HEK293 (cell line): ENCODE data around the gene CACNA1C.

Experiments
- ZBTB1 ChIP-seq: fragments of 450-650 bp; formaldehyde crosslinking; IDR thresholded peaks from 2 replicates; pipeline ENCODE4 v1.5.1; 2016; ENCODE audit warnings: missing biosample characterization, missing genetic modification characterization
- ZNF423 ChIP-seq: fragments of 450-650 bp; formaldehyde crosslinking; IDR thresholded peaks from 2 replicates; pipeline ENCODE4 v1.5.1; 2016; ENCODE audit warnings: missing biosample characterization, missing genetic modification characterization
- ZSCAN23 ChIP-seq: fragments of 450-650 bp; formaldehyde crosslinking; IDR thresholded peaks from 2 replicates; pipeline ENCODE4 v1.5.1; 2016; ENCODE audit warnings: missing biosample characterization, missing genetic modification characterization
- TF ChIP-seq, protein P1 (sequence below): fragments of 450-650 bp; formaldehyde crosslinking; IDR thresholded peaks from 2 replicates; pipeline ENCODE4 v1.5.1; 2016; ENCODE audit warnings: missing biosample characterization, missing genetic modification characterization

DNA sequence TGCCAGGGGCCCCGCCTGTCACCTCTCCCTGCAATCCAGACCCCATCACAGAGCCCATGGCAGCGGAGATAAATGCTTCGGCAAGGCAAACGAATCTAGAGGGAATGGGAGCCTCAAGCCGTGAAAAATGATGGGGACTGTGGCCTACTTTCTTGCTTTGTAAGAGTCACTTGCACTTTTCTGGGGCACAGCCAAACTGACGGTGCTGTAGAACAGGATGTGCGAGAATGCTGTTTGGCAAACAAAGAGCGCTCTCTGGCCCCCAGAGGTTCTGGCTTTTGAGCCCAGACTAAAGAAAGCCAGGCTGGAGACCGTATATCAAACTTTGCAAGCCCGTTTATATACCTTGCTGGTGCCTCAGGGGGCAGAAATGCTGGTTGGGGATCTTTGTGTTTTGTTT is 108.7 kb downstream of the CACNA1C start:
- TF ChIP-seq, protein P1, sequence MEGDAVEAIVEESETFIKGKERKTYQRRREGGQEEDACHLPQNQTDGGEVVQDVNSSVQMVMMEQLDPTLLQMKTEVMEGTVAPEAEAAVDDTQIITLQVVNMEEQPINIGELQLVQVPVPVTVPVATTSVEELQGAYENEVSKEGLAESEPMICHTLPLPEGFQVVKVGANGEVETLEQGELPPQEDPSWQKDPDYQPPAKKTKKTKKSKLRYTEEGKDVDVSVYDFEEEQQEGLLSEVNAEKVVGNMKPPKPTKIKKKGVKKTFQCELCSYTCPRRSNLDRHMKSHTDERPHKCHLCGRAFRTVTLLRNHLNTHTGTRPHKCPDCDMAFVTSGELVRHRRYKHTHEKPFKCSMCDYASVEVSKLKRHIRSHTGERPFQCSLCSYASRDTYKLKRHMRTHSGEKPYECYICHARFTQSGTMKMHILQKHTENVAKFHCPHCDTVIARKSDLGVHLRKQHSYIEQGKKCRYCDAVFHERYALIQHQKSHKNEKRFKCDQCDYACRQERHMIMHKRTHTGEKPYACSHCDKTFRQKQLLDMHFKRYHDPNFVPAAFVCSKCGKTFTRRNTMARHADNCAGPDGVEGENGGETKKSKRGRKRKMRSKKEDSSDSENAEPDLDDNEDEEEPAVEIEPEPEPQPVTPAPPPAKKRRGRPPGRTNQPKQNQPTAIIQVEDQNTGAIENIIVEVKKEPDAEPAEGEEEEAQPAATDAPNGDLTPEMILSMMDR (tag by site-specific recombination): no peak
- no peak for TF ChIP-seq ZNF423 (tag by site-specific recombination)
- TF ChIP-seq ZBTB1 (tag by site-specific recombination): no peak
- no peak for TF ChIP-seq ZSCAN23 (tag by site-specific recombination)
